Measurements from ENCODE around the gene SPATA1.

The SPATA1 gene

DNA sequence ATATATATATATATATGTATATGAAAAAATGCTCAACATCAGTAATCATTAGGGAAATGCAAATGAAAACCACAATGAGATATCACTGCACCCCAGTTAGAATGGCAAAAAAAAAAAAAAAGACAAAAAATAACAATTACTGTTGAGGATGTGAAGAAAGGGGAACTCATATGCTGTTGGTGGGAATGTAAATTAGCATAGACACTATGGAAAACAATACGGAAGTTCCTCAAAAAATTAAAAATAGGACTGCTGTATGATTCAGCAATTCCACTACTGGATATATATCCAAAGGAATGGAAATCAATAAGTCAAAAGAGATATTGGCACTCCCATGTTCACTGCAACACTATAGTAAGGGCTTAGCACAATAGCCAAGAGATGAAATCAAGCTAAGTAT, 109.6 kb downstream of the SPATA1 start:
- Histone ChIP-seq H3K4me3 (replicated peaks; ENCODE audit: low read depth, low read length) (no peak overlapping the region), H3K36me3 (ENCODE audit: control insufficient read depth, insufficient read depth, low read length) (no peaks in the 10 kb centered on the region), H3K27me3 (replicated peaks; ENCODE audit: control insufficient read depth, insufficient read depth, low read length) (no peaks in the 10 kb centered on the region)
- DNase-seq (ENCODE audit: extremely low read depth, insufficient read length) = no peak
- TF ChIP-seq, protein P1, sequence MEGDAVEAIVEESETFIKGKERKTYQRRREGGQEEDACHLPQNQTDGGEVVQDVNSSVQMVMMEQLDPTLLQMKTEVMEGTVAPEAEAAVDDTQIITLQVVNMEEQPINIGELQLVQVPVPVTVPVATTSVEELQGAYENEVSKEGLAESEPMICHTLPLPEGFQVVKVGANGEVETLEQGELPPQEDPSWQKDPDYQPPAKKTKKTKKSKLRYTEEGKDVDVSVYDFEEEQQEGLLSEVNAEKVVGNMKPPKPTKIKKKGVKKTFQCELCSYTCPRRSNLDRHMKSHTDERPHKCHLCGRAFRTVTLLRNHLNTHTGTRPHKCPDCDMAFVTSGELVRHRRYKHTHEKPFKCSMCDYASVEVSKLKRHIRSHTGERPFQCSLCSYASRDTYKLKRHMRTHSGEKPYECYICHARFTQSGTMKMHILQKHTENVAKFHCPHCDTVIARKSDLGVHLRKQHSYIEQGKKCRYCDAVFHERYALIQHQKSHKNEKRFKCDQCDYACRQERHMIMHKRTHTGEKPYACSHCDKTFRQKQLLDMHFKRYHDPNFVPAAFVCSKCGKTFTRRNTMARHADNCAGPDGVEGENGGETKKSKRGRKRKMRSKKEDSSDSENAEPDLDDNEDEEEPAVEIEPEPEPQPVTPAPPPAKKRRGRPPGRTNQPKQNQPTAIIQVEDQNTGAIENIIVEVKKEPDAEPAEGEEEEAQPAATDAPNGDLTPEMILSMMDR (IDR thresholded peaks at IDR 0.05; ENCODE audit: insufficient read depth, low read length, poor library complexity, severe bottlenecking) = no peak
